WTC11 (cell line): ENCODE measurements around the gene CLCN6. TPM values are rescaled to one million over a fixed set of nuclear protein-coding genes. Genes with fewer than 3 reads are reported as not detected.

ENCODE experiments used
- ATAC-seq: fragments of 200-7000 bp; cut with Tn5 transposase; 2 replicates; pipeline ENCODE4 v1.10.0; 2021; ENCODE audit warnings: mild to moderate bottlenecking, moderate library complexity
- CTCF ChIA-PET: fragments of 300-600 bp; sonication (Branson Sonifier 250); formaldehyde crosslinking; loops from one replicate; lab custom pipeline; 2021; ENCODE audit warnings: antibody characterized with exemption; lab: Charles Lee
- POLR2A ChIA-PET: fragments of 350-600 bp; sonication (Branson Sonifier 250); formaldehyde crosslinking; loops from one replicate; lab custom pipeline; 2021; ENCODE audit warnings: antibody characterized with exemption; lab: Charles Lee
- DNase-seq: peaks from one replicate; pipeline ENCODE4 v3.0.0; 2021; ENCODE audit warnings: low spot score
- H3K27ac Mint-ChIP-seq: 2 replicates; pipeline ENCODE4 v1.8.0; 2021; ENCODE audit warnings: mixed read lengths
- H3K27me3 Mint-ChIP-seq: 2 replicates; pipeline ENCODE4 v1.8.0; 2021; ENCODE audit warnings: low read depth, mild to moderate bottlenecking, moderate library complexity, mixed read lengths
- H3K36me3 Mint-ChIP-seq: 2 replicates; pipeline ENCODE4 v1.8.0; 2021; ENCODE audit warnings: mixed read lengths
- H3K4me1 Mint-ChIP-seq: 2 replicates; pipeline ENCODE4 v1.8.0; 2022; ENCODE audit warnings: mixed read lengths
- H3K4me3 Mint-ChIP-seq: 2 replicates; pipeline ENCODE4 v1.8.0; 2021; ENCODE audit warnings: mild to moderate bottlenecking, moderate library complexity, mixed read lengths
- H3K9me3 Mint-ChIP-seq: 2 replicates; pipeline ENCODE4 v1.8.0; 2021; ENCODE audit warnings: mixed read lengths
- ARID4B ChIP-seq: sonication (generic); formaldehyde crosslinking; IDR thresholded peaks from 2 replicates; pipeline ENCODE4 v1.8.0; 2023; ENCODE audit warnings: missing genetic modification reagents, mild to moderate bottlenecking, borderline replicate concordance
- ATF3 ChIP-seq: sonication (generic); formaldehyde crosslinking; conservative IDR thresholded peaks from 2 replicates; pipeline ENCODE4 v1.8.1; 2022; ENCODE audit warnings: mild to moderate bottlenecking, missing genetic modification reagents
- CBFB ChIP-seq: sonication (generic); formaldehyde crosslinking; IDR thresholded peaks from 2 replicates; pipeline ENCODE4 v1.8.1; 2022; ENCODE audit warnings: mild to moderate bottlenecking, low read depth, missing genetic modification reagents
- E2F5 ChIP-seq: sonication (generic); formaldehyde crosslinking; IDR thresholded peaks from 2 replicates; pipeline ENCODE4 v1.8.1; 2022; ENCODE audit warnings: mild to moderate bottlenecking, moderate library complexity, missing genetic modification reagents
- FOXK1 ChIP-seq: sonication (generic); formaldehyde crosslinking; IDR thresholded peaks from 2 replicates; pipeline ENCODE4 v1.8.0; 2022; ENCODE audit warnings: mild to moderate bottlenecking, moderate library complexity, missing genetic modification reagents
- MYBL2 ChIP-seq: sonication (generic); formaldehyde crosslinking; IDR thresholded peaks from 2 replicates; pipeline ENCODE4 v1.8.1; 2023; ENCODE audit warnings: mild to moderate bottlenecking, moderate library complexity, missing genetic modification reagents
- NR2C2 ChIP-seq: sonication (generic); formaldehyde crosslinking; IDR thresholded peaks from 2 replicates; pipeline ENCODE4 v1.8.0; 2022; ENCODE audit warnings: mild to moderate bottlenecking, missing genetic modification reagents
- RORB ChIP-seq: fragments of 250-450 bp; sonication (Bioruptor Pico); IDR thresholded peaks from 2 replicates; pipeline ENCODE4 v1.9.0; 2021; ENCODE audit warnings: mild to moderate bottlenecking
- SMAD3 ChIP-seq: sonication (generic); formaldehyde crosslinking; IDR thresholded peaks from 2 replicates; pipeline ENCODE4 v1.8.0; 2022; ENCODE audit warnings: missing genetic modification reagents, mild to moderate bottlenecking, borderline replicate concordance
- ZNF232 ChIP-seq: sonication (generic); formaldehyde crosslinking; IDR thresholded peaks from 2 replicates; pipeline ENCODE4 v1.8.0; 2022; ENCODE audit warnings: mild to moderate bottlenecking, missing genetic modification reagents
- ZNF512 ChIP-seq: sonication (generic); formaldehyde crosslinking; IDR thresholded peaks from 2 replicates; pipeline ENCODE4 v1.8.1; 2022; ENCODE audit warnings: missing genetic modification reagents, borderline replicate concordance
- total RNA-seq: library from RNA; stranded (reverse); gene quantifications from 3 replicates; pipeline ENCODE4 v1.2.3, GENCODE V29; 2021
- TF ChIP-seq, protein P1 (sequence below): fragments of 250-450 bp; sonication (Bioruptor Pico); IDR thresholded peaks from 2 replicates; pipeline ENCODE4 v1.8.0; 2021; ENCODE audit warnings: mild to moderate bottlenecking

The CLCN6 gene
- total RNA-seq, 1 experiment from 2014 or later, result 22.3 TPM

DNA sequence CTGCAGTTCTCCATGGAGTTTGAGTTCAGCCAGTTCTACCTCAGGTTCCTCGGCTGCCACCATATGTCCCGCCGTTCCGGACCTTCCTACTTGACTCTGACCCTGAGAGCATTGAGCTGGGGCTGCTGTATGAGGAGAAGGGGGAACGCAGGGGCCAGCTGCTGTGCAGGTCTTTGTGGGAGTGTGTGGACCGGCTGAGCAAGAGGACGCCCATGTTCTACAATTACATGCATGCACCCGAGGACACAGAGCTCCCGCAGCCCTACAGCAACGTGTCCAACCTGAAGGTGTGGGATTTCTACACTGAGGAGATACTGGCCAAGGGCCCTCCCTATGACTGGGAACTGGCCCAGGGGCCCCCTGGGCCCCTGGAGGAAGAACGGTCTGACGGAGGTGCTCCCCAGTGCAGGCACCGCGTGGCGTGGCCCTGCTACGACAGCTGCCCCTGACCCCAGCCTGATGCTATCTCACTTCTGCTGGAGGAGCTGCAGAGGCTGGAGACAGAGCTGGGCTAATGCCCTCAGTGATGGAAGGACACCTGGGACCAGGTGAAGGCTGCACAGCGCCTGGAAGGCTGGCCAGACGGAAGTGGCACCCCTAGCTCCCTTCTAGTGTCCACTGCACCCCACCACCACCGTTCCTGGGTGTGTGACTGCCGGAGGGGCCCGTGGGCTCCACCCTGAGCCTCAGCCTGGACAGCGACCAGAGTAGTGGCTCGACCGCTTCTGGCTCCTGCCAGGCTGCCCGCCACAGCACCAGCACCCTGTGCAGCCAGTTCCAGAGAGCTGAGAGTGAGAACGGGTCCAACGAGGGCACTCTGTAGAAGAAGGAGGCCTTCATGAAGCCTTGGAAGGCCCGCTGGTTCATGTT lies 73.6 kb downstream of the CLCN6 start:
- POLR2A ChIA-PET, result interaction anchor here (0.8 kb wide), 1 partner anchor 29 kb away, joined by 4 read pairs; no protein-coding TSS in a partner anchor
- TF ChIP-seq ZNF232 (CRISPR knock-in tag) (no peak), ATF3 (CRISPR knock-in tag) (no peak), RORB (CRISPR knock-in tag) (no peak), E2F5 (CRISPR knock-in tag) (no peak), SMAD3 (no peak), NR2C2 (no peak), FOXK1 (CRISPR knock-in tag) (no peak), CBFB (CRISPR knock-in tag) (no peak)
- Mint-ChIP-seq H3K27me3 (no peaks in the 10 kb centered on the region), H3K4me3 (no peak overlapping the region), H3K4me1 (peaks cover 8% of the 10 kb centered on the region), H3K36me3 (no peaks in the 10 kb centered on the region), H3K27ac (no peak overlapping the region), H3K9me3 (peaks cover 11% of the 10 kb centered on the region)
- no peak for DNase-seq
- CTCF ChIA-PET, result interaction anchor here (0.7 to 2.1 kb wide), 7 partner anchors 9 to 88 kb away, joined by 3 to 6 read pairs (median 4); partner anchors contain the start of gene NPPB
- no peak for ATAC-seq

DNA sequence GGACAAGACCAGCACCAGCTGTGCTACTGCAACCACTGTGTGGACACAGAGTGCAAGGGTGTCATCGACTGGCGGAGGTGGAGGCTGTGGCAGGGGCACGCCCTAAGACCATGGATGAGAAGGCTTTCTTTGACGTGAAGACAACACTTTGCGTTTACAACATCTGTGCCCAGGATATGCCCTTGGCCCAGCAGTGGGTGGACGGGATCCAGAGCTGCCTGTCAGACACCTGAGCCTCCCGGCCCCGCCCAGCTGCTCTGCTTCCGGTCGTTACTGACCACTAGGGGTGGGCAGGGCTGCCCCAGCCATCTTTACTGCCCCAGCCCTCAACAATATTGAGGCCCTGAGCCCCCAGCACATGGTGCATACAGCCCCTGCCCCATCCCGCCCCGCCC lies 74.2 kb downstream of the CLCN6 start:
- Mint-ChIP-seq H3K27ac (no peak overlapping the region), H3K4me1 (peaks cover 8% of the 10 kb centered on the region), H3K4me3 (no peak overlapping the region), H3K36me3 (no peaks in the 10 kb centered on the region), H3K27me3 (no peaks in the 10 kb centered on the region), H3K9me3 (peaks cover 11% of the 10 kb centered on the region)
- ATAC-seq, result no peak
- DNase-seq, result no peak
- ChIA-PET CTCF (interaction anchor here (0.7 to 2.1 kb wide), 6 partner anchors 10 to 87 kb away, joined by 3 to 6 read pairs (median 4); partner anchors contain the start of gene NPPB), POLR2A (interaction anchor here (0.8 kb wide), 1 partner anchor 29 kb away, joined by 4 read pairs; no protein-coding TSS in a partner anchor)
- TF ChIP-seq, protein P1, sequence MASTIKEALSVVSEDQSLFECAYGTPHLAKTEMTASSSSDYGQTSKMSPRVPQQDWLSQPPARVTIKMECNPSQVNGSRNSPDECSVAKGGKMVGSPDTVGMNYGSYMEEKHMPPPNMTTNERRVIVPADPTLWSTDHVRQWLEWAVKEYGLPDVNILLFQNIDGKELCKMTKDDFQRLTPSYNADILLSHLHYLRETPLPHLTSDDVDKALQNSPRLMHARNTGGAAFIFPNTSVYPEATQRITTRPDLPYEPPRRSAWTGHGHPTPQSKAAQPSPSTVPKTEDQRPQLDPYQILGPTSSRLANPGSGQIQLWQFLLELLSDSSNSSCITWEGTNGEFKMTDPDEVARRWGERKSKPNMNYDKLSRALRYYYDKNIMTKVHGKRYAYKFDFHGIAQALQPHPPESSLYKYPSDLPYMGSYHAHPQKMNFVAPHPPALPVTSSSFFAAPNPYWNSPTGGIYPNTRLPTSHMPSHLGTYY (CRISPR knock-in tag), result no peak
- TF ChIP-seq ZNF512 (CRISPR knock-in tag) (no peak), ATF3 (CRISPR knock-in tag) (no peak), ARID4B (CRISPR knock-in tag) (no peak), MYBL2 (no peak)
